Thyroid gland (tissue), 4 donors: ENCODE measurements around the gene FKBP7. TPM values are rescaled to one million over a fixed set of nuclear protein-coding genes. Genes with fewer than 3 reads are reported as not detected.
A peak's percentile ranks its signal among the peaks of the same experiment; 100 is the strongest.

Source experiments
- DNase-seq, 2 donors: peaks; one replicate each; pipeline ENCODE4 v3.0.0-alpha.2; 2019
- H3K27ac ChIP-seq, 3 donors: fragments of 200-600 bp; sonication (generic); 1 replicate in 2 of 3; 2 replicates in 1 of 3; pipeline ENCODE4 v1.5.1; 2016 to 2019; ENCODE audit warnings: mild to moderate bottlenecking in 1 of 3, moderate library complexity in 1 of 3
- H3K27me3 ChIP-seq: fragments of 200-600 bp; sonication (generic); one replicate; pipeline ENCODE4 v1.5.1; 2019
- H3K36me3 ChIP-seq, 2 donors: fragments of 200-600 bp; sonication (generic); one replicate each; pipeline ENCODE4 v1.5.1; 2016 to 2019
- H3K4me1 ChIP-seq, 2 donors: fragments of 200-600 bp; sonication (generic); one replicate each; pipeline ENCODE4 v1.5.1; 2017 to 2019
- H3K4me3 ChIP-seq, 3 donors: fragments of 200-600 bp; sonication (generic); replicated peaks in 1 of 3; 1 replicate in 2 of 3; 2 replicates in 1 of 3; pipeline ENCODE4 v1.5.1; 2016; ENCODE audit warnings: mild to moderate bottlenecking in 1 of 3
- H3K9me3 ChIP-seq: fragments of 200-600 bp; sonication (generic); one replicate; pipeline ENCODE4 v1.5.1; 2017
- CTCF ChIP-seq, 6 experiments: fragments of 200-600 bp in 3 of 6; fragments of 450-650 bp in 3 of 6; sonication (generic) in 3 of 6; IDR thresholded peaks; one replicate each; pipeline ENCODE4 v1.5.1; 2016 to 2019; ENCODE audit warnings: antibody characterized with exemption in 6 of 6, mild to moderate bottlenecking in 2 of 6, inconsistent platforms in 1 of 6, moderate library complexity in 1 of 6
- POLR2A ChIP-seq, 2 donors: fragments of 450-650 bp; IDR thresholded peaks; one replicate each; pipeline ENCODE4 v1.6.1; 2017; ENCODE audit warnings: antibody characterized with exemption in 2 of 2, mild to moderate bottlenecking in 2 of 2, moderate library complexity in 1 of 2
- WGBS, 2 donors: methylation state at CpG; one replicate each; pipeline ENCODE4 v1.1.5; 2017; 5-methylcytosine and 5-hydroxymethylcytosine counted together
- intact Hi-C: fragments of 100-400 bp; cut with DNase I; formaldehyde crosslinking; loops from one replicate; pipeline ENCODE4 v1.15.1; 2023
- total RNA-seq, 4 donors: library from RNA; depleted of rRNA; stranded (reverse); fragments of >200 nt; gene quantifications; one replicate each; pipeline ENCODE4 v1.2.3, GENCODE V29; 2016

Gene FKBP7
- total RNA-seq, 4 donors from 2014 or later = 10.0 to 22.4 (median 16.5) TPM

- Histone ChIP-seq H3K27me3 (no peaks in the 10 kb centered on the region), H3K27ac (no peak overlapping the region), H3K36me3 (no peaks in the 10 kb centered on the region), H3K4me3 (no peak overlapping the region), H3K9me3 (no peaks in the 10 kb centered on the region), H3K4me1 (no peaks in the 10 kb centered on the region)
- TF ChIP-seq CTCF (IDR thresholded peaks at IDR 0.05) = no peak
- TF ChIP-seq POLR2A (IDR thresholded peaks at IDR 0.05) = no peak
- WGBS, 2 donors = 92 to 93% methylated on average over 2 of the region's 2 CpGs
- peak in 1 of 2 donors; percentile 9 for DNase-seq
- intact Hi-C loops = no loop called here
Observed at GRCh38 chr2:178512484-178512883, 34.1 kb upstream of the FKBP7 start.

GRCh38 chr2:178510384-178510783, 32.0 kb upstream of the FKBP7 start:
- Histone ChIP-seq H3K27me3 (no peaks in the 10 kb centered on the region), H3K4me3 (no peak overlapping the region), H3K36me3 (no peaks in the 10 kb centered on the region), H3K4me1 (no peaks in the 10 kb centered on the region), H3K9me3 (no peaks in the 10 kb centered on the region), H3K27ac (no peak overlapping the region)
- TF ChIP-seq CTCF (IDR thresholded peaks at IDR 0.05) (no peak), POLR2A (IDR thresholded peaks at IDR 0.05) (no peak)
- 93 to 94% methylated on average over 6 of the region's 6 CpGs for WGBS, 2 donors
- DNase-seq = no peak
- intact Hi-C loops = no loop called here

DNA sequence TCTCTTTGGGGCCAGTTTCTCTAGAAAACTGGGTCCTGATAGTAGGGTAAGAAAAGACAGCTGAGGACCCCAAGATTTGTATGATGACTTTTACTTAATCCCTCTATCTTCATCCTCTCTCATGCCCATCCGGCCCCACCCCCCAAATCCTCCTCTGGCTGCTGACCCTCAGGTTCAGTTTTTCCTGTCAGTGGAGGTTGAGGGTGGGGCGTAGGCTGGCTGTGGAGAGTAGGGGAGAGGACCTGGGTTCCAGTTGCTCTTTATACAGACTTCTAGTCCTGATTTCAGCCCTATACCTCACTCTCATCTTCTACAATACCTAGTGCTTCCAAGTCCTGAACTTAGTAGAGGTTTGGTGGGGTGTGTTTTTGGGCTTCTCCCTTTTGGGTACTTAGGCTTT, 30.2 kb upstream of the FKBP7 start:
- Histone ChIP-seq H3K27me3 (no peaks in the 10 kb centered on the region), H3K4me3 (no peak overlapping the region), H3K27ac (no peak overlapping the region), H3K9me3 (no peaks in the 10 kb centered on the region), H3K36me3 (peaks cover 0 to 10% of the 10 kb centered on the region in 2 donors), H3K4me1 (no peaks in the 10 kb centered on the region)
- WGBS, 2 donors = 97% methylated on average over 2 of the region's 2 CpGs
- no peak for DNase-seq
- no peak for TF ChIP-seq POLR2A (IDR thresholded peaks at IDR 0.05)
- TF ChIP-seq CTCF (IDR thresholded peaks at IDR 0.05) = no peak
- intact Hi-C loops = no loop called here

- 95 to 96% methylated on average over 1 of the region's 1 CpG for WGBS, 2 donors
- intact Hi-C loops = no loop called here
- H3K9me3 ChIP-seq = no peaks in the 10 kb centered on the region
- H3K4me3 ChIP-seq = no peak overlapping the region
- TF ChIP-seq POLR2A (IDR thresholded peaks at IDR 0.05) (no peak), CTCF (IDR thresholded peaks at IDR 0.05) (no peak)
- H3K36me3 ChIP-seq = peaks cover 4 to 27% of the 10 kb centered on the region in 2 donors
- H3K4me1 ChIP-seq = no peaks in the 10 kb centered on the region
- DNase-seq = no peak
- H3K27me3 ChIP-seq = no peaks in the 10 kb centered on the region
- H3K27ac ChIP-seq = no peak overlapping the region
Observed at GRCh38 chr2:178506949-178507348, 28.5 kb upstream of the FKBP7 start.

DNA sequence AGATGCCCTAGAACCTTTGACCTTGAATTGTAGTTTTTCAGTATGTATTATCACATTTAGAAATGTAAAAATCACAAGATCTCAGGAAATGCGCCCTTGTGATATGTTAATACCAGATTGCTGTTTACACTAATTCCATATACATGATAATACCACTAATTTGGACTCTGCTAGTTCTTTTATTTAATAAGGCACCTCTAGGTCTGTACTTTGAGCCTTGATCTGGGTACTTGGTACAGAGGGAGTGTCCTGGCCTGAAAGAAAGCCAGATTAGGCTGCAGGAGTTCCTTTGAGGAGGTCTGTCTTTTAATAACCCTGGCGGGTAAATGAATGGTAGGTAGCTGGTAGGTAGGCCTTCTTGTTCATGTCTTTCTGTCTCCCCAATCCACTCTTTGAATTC, 28.1 kb upstream of the FKBP7 start:
- intact Hi-C loops = no loop called here
- H3K36me3 ChIP-seq = peaks cover 4 to 32% of the 10 kb centered on the region in 2 donors
- H3K9me3 ChIP-seq = no peaks in the 10 kb centered on the region
- 96 to 98% methylated on average over 2 of the region's 2 CpGs for WGBS, 2 donors
- no peak overlapping the region for H3K27ac ChIP-seq
- H3K27me3 ChIP-seq = no peaks in the 10 kb centered on the region
- no peaks in the 10 kb centered on the region for H3K4me1 ChIP-seq
- DNase-seq = no peak
- no peak overlapping the region for H3K4me3 ChIP-seq
- TF ChIP-seq POLR2A (IDR thresholded peaks at IDR 0.05) (no peak), CTCF (IDR thresholded peaks at IDR 0.05) (no peak)
